SK-N-SH (cell line): ENCODE results near the gene ITSN2. TPM values are rescaled to one million over a fixed set of nuclear protein-coding genes. Genes with fewer than 3 reads are reported as not detected.

Experiments used
- CTCF ChIA-PET: fragments of 300-600, 350-600 bp; formaldehyde crosslinking; extraction: SDS; loops from one replicate; lab custom pipeline; 2021; lab: Yijun Ruan, JAX
- POLR2A ChIA-PET: fragments of 350-600 bp; sonication (Branson Sonifier 250); formaldehyde crosslinking; extraction: SDS; loops from one replicate; lab custom pipeline; 2020; ENCODE audit warnings: antibody characterized with exemption, inconsistent platforms; lab: Yijun Ruan, JAX
- DNase-seq: peaks from one replicate; pipeline ENCODE4 v3.0.0; 2012
- H2AFZ ChIP-seq: fragments of 200-600 bp; sonication (generic); 2 replicates; pipeline ENCODE4 v1.8.1; 2016; ENCODE audit warnings: antibody characterized with exemption, mild to moderate bottlenecking, low read depth
- H3F3A ChIP-seq: fragments of 200-600 bp; sonication (generic); replicated peaks from 2 replicates; pipeline ENCODE3; 2016; ENCODE audit warnings: antibody characterized with exemption, mild to moderate bottlenecking; ENCODE audit not compliant: insufficient read depth
- H3K27ac ChIP-seq, 2 experiments: fragments of 200-500 bp in 1 of 2; fragments of 200-600 bp in 1 of 2; sonication (Bioruptor generic) in 1 of 2; sonication (generic), shearing (Covaris generic) in 1 of 2; 2 replicates each; pipeline versions ENCODE4 v1.5.1 to v1.6.1; 2014 to 2016; ENCODE audit warnings: low read depth in 2 of 2, inconsistent platforms in 1 of 2, low read length in 1 of 2, mild to moderate bottlenecking in 1 of 2, mixed read lengths in 1 of 2
- H3K27me3 ChIP-seq: fragments of 200-600 bp; sonication (generic), shearing (Covaris generic); 2 replicates; pipeline ENCODE4 v1.6.1; 2016; ENCODE audit warnings: mixed run types; ENCODE audit not compliant: insufficient read depth
- H3K36me3 ChIP-seq, 2 experiments: fragments of 200-500 bp in 1 of 2; fragments of 200-600 bp in 1 of 2; sonication (Bioruptor generic) in 1 of 2; sonication (generic) in 1 of 2; replicated peaks in 1 of 2; 2 replicates each; pipeline versions ENCODE3 to v1.5.1; 2014 to 2016; ENCODE audit warnings: low read length in 1 of 2, mild to moderate bottlenecking in 1 of 2; ENCODE audit not compliant: insufficient read depth in 2 of 2, control insufficient read depth in 1 of 2
- H3K4me1 ChIP-seq, 2 experiments: fragments of 200-500 bp in 1 of 2; fragments of 200-600 bp in 1 of 2; sonication (Bioruptor generic) in 1 of 2; sonication (generic), shearing (Covaris generic) in 1 of 2; 2 replicates each; pipeline versions ENCODE4 v1.5.1 to v1.6.1; 2014 to 2016; ENCODE audit warnings: low read depth in 1 of 2, low read length in 1 of 2, mixed run types in 1 of 2; ENCODE audit not compliant: insufficient read depth in 2 of 2, control insufficient read depth in 1 of 2
- H3K4me2 ChIP-seq: fragments of 200-600 bp; sonication (generic), shearing (Covaris generic); 2 replicates; pipeline ENCODE4 v1.6.1; 2017; ENCODE audit warnings: mixed run types
- H3K4me3 ChIP-seq, 2 experiments: fragments of 200-500 bp in 1 of 2; fragments of 200-600 bp in 1 of 2; sonication (Bioruptor generic) in 1 of 2; sonication (generic), shearing (Covaris generic) in 1 of 2; 2 replicates each; pipeline versions ENCODE4 v1.5.1 to v1.8.1; 2014 to 2016; ENCODE audit warnings: low read depth in 2 of 2, inconsistent platforms in 1 of 2, low read length in 1 of 2, mild to moderate bottlenecking in 1 of 2, mixed read lengths in 1 of 2, moderate library complexity in 1 of 2
- H3K79me2 ChIP-seq: fragments of 200-600 bp; sonication (generic); 2 replicates; pipeline ENCODE4 v1.8.1; 2017; ENCODE audit warnings: mild to moderate bottlenecking; ENCODE audit not compliant: insufficient read depth
- H3K9ac ChIP-seq: fragments of 200-600 bp; sonication (generic); 2 replicates; pipeline ENCODE4 v1.6.1; 2017; ENCODE audit warnings: mixed run types
- H3K9me2 ChIP-seq: fragments of 200-600 bp; sonication (generic); 2 replicates; pipeline ENCODE4 v1.6.1; 2017; ENCODE audit warnings: mixed run types
- H3K9me3 ChIP-seq: fragments of 200-600 bp; sonication (generic); 2 replicates; pipeline ENCODE4 v1.6.1; 2017; ENCODE audit warnings: mixed run types, mild to moderate bottlenecking, moderate library complexity
- H4K20me1 ChIP-seq: fragments of 200-600 bp; sonication (generic); 2 replicates; pipeline ENCODE4 v1.6.1; 2017; ENCODE audit warnings: mild to moderate bottlenecking, mixed run types; ENCODE audit not compliant: insufficient read depth
- EP300 ChIP-seq, 2 experiments: IDR thresholded peaks; 2 replicates each; pipeline versions ENCODE4 v1.4.0 to v1.6.1; 2012; ENCODE audit warnings: borderline replicate concordance in 1 of 2, low read depth in 1 of 2, low read length in 1 of 2
- EZH2phosphoT487 ChIP-seq: fragments of 200-600 bp; sonication (generic); IDR thresholded peaks from 2 replicates; pipeline ENCODE4 v1.6.1; 2017; ENCODE audit warnings: low read depth, mixed run types, mild to moderate bottlenecking, antibody characterized with exemption, moderate library complexity, borderline replicate concordance
- MEF2A ChIP-seq: IDR thresholded peaks from 2 replicates; pipeline ENCODE4 v1.4.0; 2012; ENCODE audit warnings: low read depth, borderline replicate concordance
- RCOR1 ChIP-seq: fragments of 150-350 bp; IDR thresholded peaks from 2 replicates; pipeline ENCODE4 v1.6.1; 2017; ENCODE audit warnings: antibody characterized with exemption, low read length
- RFX5 ChIP-seq: IDR thresholded peaks from 2 replicates; pipeline ENCODE4 v1.6.1; 2012; ENCODE audit warnings: mild to moderate bottlenecking, improper control_type of control experiment, low read length
- SIN3A ChIP-seq: IDR thresholded peaks from 2 replicates; pipeline ENCODE4 v1.6.1; 2012; ENCODE audit warnings: low read depth, mild to moderate bottlenecking, low read length, moderate library complexity, borderline replicate concordance
- SMC3 ChIP-seq: IDR thresholded peaks from 2 replicates; pipeline ENCODE4 v1.6.1; 2012; ENCODE audit warnings: low read depth, low read length, improper control_type of control experiment
- TAF1 ChIP-seq: IDR thresholded peaks from 2 replicates; pipeline ENCODE4 v1.6.1; 2012; ENCODE audit warnings: low read depth, mild to moderate bottlenecking, low read length, moderate library complexity, borderline replicate concordance
- WGBS: methylation state at CpG from one replicate; pipeline ENCODE4 v1.1.6; 2017; ENCODE audit warnings: low lambda C conversion rate; 5-methylcytosine and 5-hydroxymethylcytosine counted together
- polyA plus RNA-seq, 3 experiments: library from polyadenylated mRNA; depleted of rRNA; stranded (reverse); fragments of >200 nt; gene quantifications; 2 replicates each; pipeline ENCODE4 v1.2.3, GENCODE V29; 2012
- TF ChIP-seq, protein P1 (sequence below): fragments of 200-600 bp; sonication (generic); IDR thresholded peaks from 2 replicates; pipeline ENCODE4 v1.6.1; 2017; ENCODE audit warnings: antibody characterized with exemption, mild to moderate bottlenecking, moderate library complexity
- TF ChIP-seq, protein P2 (sequence below): IDR thresholded peaks from 2 replicates; pipeline ENCODE4 v1.4.0; 2012; ENCODE audit warnings: low read depth
- TF ChIP-seq, protein P3 (sequence below): IDR thresholded peaks from 2 replicates; pipeline ENCODE4 v1.4.0; 2012; ENCODE audit warnings: low read depth, borderline replicate concordance
- TF ChIP-seq, protein P4 (sequence below): fragments of 150-350 bp; IDR thresholded peaks from 2 replicates; pipeline ENCODE4 v1.6.1; 2016; ENCODE audit warnings: mild to moderate bottlenecking, low read depth, low read length

The ITSN2 gene
- polyA plus RNA-seq, 1 of the 3 experiments (the other 2 are of a cell fraction): 11.9 TPM

DNA sequence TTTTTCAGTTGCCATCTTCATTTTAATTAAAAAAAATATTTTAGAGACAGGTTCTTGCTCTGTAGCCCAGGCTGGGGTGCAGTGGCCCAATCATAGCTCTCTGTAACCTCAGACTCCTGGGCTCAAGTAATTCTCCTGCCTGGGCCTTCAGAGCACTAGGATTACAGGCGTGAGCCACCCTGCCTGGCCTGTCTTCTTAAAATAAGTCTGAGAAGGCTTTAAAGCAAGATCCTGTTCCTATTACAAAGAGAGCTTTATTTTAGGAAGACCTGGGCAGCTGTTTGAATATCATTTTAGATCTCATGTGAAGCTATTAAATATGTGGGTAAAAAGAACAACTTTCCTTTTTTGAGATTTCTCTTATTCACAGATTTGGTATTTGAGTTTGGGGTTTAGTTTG, 184.0 kb downstream of the ITSN2 start:
- no peaks in the 10 kb centered on the region for H4K20me1 ChIP-seq
- no peak overlapping the region for H3K27ac ChIP-seq
- H3K9ac ChIP-seq: no peak overlapping the region
- ChIA-PET CTCF (interaction anchor here (1.1 to 1.7 kb wide), 3 partner anchors 12 to 92 kb away, joined by 3 to 6 read pairs (median 5); partner anchors contain the start of gene TP53I3), POLR2A (no interaction called here)
- TF ChIP-seq RFX5 (no peak), EZH2phosphoT487 (no peak), MEF2A (no peak), TAF1 (no peak), RCOR1 (no peak), SIN3A (no peak), EP300 (IDR thresholded peaks at IDR 0.05; ENCODE audit: borderline replicate concordance in 1 of 2, low read depth in 1 of 2, low read length in 1 of 2) (no peak)
- TF ChIP-seq, protein P1, sequence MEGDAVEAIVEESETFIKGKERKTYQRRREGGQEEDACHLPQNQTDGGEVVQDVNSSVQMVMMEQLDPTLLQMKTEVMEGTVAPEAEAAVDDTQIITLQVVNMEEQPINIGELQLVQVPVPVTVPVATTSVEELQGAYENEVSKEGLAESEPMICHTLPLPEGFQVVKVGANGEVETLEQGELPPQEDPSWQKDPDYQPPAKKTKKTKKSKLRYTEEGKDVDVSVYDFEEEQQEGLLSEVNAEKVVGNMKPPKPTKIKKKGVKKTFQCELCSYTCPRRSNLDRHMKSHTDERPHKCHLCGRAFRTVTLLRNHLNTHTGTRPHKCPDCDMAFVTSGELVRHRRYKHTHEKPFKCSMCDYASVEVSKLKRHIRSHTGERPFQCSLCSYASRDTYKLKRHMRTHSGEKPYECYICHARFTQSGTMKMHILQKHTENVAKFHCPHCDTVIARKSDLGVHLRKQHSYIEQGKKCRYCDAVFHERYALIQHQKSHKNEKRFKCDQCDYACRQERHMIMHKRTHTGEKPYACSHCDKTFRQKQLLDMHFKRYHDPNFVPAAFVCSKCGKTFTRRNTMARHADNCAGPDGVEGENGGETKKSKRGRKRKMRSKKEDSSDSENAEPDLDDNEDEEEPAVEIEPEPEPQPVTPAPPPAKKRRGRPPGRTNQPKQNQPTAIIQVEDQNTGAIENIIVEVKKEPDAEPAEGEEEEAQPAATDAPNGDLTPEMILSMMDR: no peak
- TF ChIP-seq, protein P2, sequence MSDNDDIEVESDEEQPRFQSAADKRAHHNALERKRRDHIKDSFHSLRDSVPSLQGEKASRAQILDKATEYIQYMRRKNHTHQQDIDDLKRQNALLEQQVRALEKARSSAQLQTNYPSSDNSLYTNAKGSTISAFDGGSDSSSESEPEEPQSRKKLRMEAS: no peak
- TF ChIP-seq, protein P3, sequence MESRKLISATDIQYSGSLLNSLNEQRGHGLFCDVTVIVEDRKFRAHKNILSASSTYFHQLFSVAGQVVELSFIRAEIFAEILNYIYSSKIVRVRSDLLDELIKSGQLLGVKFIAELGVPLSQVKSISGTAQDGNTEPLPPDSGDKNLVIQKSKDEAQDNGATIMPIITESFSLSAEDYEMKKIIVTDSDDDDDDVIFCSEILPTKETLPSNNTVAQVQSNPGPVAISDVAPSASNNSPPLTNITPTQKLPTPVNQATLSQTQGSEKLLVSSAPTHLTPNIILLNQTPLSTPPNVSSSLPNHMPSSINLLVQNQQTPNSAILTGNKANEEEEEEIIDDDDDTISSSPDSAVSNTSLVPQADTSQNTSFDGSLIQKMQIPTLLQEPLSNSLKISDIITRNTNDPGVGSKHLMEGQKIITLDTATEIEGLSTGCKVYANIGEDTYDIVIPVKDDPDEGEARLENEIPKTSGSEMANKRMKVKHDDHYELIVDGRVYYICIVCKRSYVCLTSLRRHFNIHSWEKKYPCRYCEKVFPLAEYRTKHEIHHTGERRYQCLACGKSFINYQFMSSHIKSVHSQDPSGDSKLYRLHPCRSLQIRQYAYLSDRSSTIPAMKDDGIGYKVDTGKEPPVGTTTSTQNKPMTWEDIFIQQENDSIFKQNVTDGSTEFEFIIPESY: no peak
- no peaks in the 10 kb centered on the region for H3K36me3 ChIP-seq
- H2AFZ ChIP-seq: no peak overlapping the region
- H3K4me1 ChIP-seq: no peaks in the 10 kb centered on the region
- no peak for DNase-seq
- H3K27me3 ChIP-seq: no peaks in the 10 kb centered on the region
- H3K4me2 ChIP-seq: no peak overlapping the region
- H3K9me3 ChIP-seq: no peaks in the 10 kb centered on the region
- 100% methylated on average over 1 of the region's 1 CpG for WGBS
- no peaks in the 10 kb centered on the region for H3F3A ChIP-seq
- no peaks in the 10 kb centered on the region for H3K79me2 ChIP-seq
- no peaks in the 10 kb centered on the region for H3K9me2 ChIP-seq
- no peak overlapping the region for H3K4me3 ChIP-seq

GRCh38 chr2:24175631-24176187, 184.6 kb downstream of the ITSN2 start:
- Histone ChIP-seq H3K9ac (no peak overlapping the region), H3K9me2 (no peaks in the 10 kb centered on the region), H3K4me1 (no peaks in the 10 kb centered on the region), H3K4me3 (no peak overlapping the region), H3F3A (no peaks in the 10 kb centered on the region), H3K27ac (no peak overlapping the region), H2AFZ (no peak overlapping the region), H3K36me3 (no peaks in the 10 kb centered on the region), H3K27me3 (no peaks in the 10 kb centered on the region), H3K4me2 (no peak overlapping the region), H3K9me3 (no peaks in the 10 kb centered on the region), H4K20me1 (no peaks in the 10 kb centered on the region), H3K79me2 (no peaks in the 10 kb centered on the region)
- 78% methylated on average over 16 of the region's 17 CpGs for WGBS
- TF ChIP-seq, protein P4, sequence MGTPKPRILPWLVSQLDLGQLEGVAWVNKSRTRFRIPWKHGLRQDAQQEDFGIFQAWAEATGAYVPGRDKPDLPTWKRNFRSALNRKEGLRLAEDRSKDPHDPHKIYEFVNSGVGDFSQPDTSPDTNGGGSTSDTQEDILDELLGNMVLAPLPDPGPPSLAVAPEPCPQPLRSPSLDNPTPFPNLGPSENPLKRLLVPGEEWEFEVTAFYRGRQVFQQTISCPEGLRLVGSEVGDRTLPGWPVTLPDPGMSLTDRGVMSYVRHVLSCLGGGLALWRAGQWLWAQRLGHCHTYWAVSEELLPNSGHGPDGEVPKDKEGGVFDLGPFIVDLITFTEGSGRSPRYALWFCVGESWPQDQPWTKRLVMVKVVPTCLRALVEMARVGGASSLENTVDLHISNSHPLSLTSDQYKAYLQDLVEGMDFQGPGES: no peak
- TF ChIP-seq SMC3: no peak
- POLR2A ChIA-PET: no interaction called here
- DNase-seq: peak; percentile 51
- CTCF ChIA-PET: interaction anchor here (1.0 to 1.7 kb wide), 2 partner anchors 15 to 32 kb away, joined by 3 to 6 read pairs; no protein-coding TSS in a partner anchor
